GM19397 (cell line): Measurements from ENCODE around the gene GPR153.

Source experiments
- ATAC-seq: cut with Tn5 transposase; IDR thresholded peaks from one replicate; pipeline ENCODE4 v1.9.1; 2021; ENCODE audit warnings: mild to moderate bottlenecking, moderate library complexity; ENCODE audit not compliant: unreplicated experiment

The GPR153 gene

GRCh38 chr1:6287431-6287886 is 26.6 kb upstream of the GPR153 start:
- no peak for ATAC-seq

- ATAC-seq, result no peak
Observed at GRCh38 chr1:6287029-6287428, 26.1 kb upstream of the GPR153 start.

GRCh38 chr1:6286266-6286665 is 25.4 kb upstream of the GPR153 start:
- ATAC-seq, result no peak

GRCh38 chr1:6285336-6285735 is 24.4 kb upstream of the GPR153 start:
- no peak for ATAC-seq

GRCh38 chr1:6282577-6283270 is 21.8 kb upstream of the GPR153 start:
- no peak for ATAC-seq

GRCh38 chr1:6281511-6282402 is 20.9 kb upstream of the GPR153 start:
- ATAC-seq, result no peak

GRCh38 chr1:6280761-6281451 is 20.0 kb upstream of the GPR153 start:
- ATAC-seq, result no peak

- no peak for ATAC-seq
Observed at GRCh38 chr1:6279613-6280383, 18.9 kb upstream of the GPR153 start.

- no peak for ATAC-seq
Observed at GRCh38 chr1:6279066-6279465, 18.2 kb upstream of the GPR153 start.

- no peak for ATAC-seq
Observed at GRCh38 chr1:6278263-6278662, 17.4 kb upstream of the GPR153 start.

- ATAC-seq, result no peak
Observed at GRCh38 chr1:6276811-6277555, 16.1 kb upstream of the GPR153 start.

GRCh38 chr1:6275826-6276782 is 15.2 kb upstream of the GPR153 start:
- ATAC-seq, result no peak

GRCh38 chr1:6274622-6275139 is 13.8 kb upstream of the GPR153 start:
- ATAC-seq, result no peak

- no peak for ATAC-seq
Observed at GRCh38 chr1:6274102-6274501, 13.2 kb upstream of the GPR153 start.

- no peak for ATAC-seq
Observed at GRCh38 chr1:6273380-6273891, 12.5 kb upstream of the GPR153 start.

- no peak for ATAC-seq
Observed at GRCh38 chr1:6272868-6273267, 12.0 kb upstream of the GPR153 start.

GRCh38 chr1:6272452-6272851 is 11.6 kb upstream of the GPR153 start:
- ATAC-seq, result no peak

GRCh38 chr1:6271554-6271953 is 10.7 kb upstream of the GPR153 start:
- no peak for ATAC-seq
